Neural progenitor cell (in vitro differentiated cells): ENCODE data around the gene HOXC13. TPM values are rescaled to one million over a fixed set of nuclear protein-coding genes. Genes with fewer than 3 reads are reported as not detected.
A peak's percentile ranks its signal among the peaks of the same experiment; 100 is the strongest.

Source experiments
- DNase-seq: peaks from one replicate; pipeline ENCODE4 v3.0.0-alpha.2; 2016; ENCODE audit warnings: low spot score
- H2AFZ ChIP-seq: fragments of 200-600 bp; sonication (generic); replicated peaks from 2 replicates; pipeline ENCODE4 v1.6.1; 2016; ENCODE audit warnings: antibody characterized with exemption
- H3F3A ChIP-seq: fragments of 200-600 bp; sonication (generic); 2 replicates; pipeline ENCODE4 v1.6.1; 2016; ENCODE audit warnings: antibody characterized with exemption, low read depth
- H3K27ac ChIP-seq: fragments of 200-600 bp; sonication (generic); 2 replicates; pipeline ENCODE4 v1.5.1; 2016; ENCODE audit warnings: mild to moderate bottlenecking
- H3K27me3 ChIP-seq: fragments of 200-600 bp; sonication (generic); 2 replicates; pipeline ENCODE4 v1.6.1; 2016; ENCODE audit warnings: mild to moderate bottlenecking, moderate library complexity
- H3K36me3 ChIP-seq: fragments of 200-600 bp; sonication (generic); 2 replicates; pipeline ENCODE4 v1.5.1; 2016
- H3K4me1 ChIP-seq: fragments of 200-600 bp; sonication (generic); 2 replicates; pipeline ENCODE4 v1.6.1; 2016; ENCODE audit warnings: mixed run types
- H3K4me2 ChIP-seq: fragments of 200-600 bp; sonication (generic); 2 replicates; pipeline ENCODE4 v1.6.1; 2016
- H3K4me3 ChIP-seq: fragments of 200-600 bp; sonication (generic); 2 replicates; pipeline ENCODE4 v1.5.1; 2016
- H3K79me2 ChIP-seq: fragments of 200-600 bp; sonication (generic); 2 replicates; pipeline ENCODE4 v1.6.1; 2016; ENCODE audit warnings: low read depth
- H3K9ac ChIP-seq: fragments of 200-600 bp; sonication (generic); 2 replicates; pipeline ENCODE4 v1.6.1; 2016
- H3K9me3 ChIP-seq: fragments of 200-600 bp; sonication (generic); 2 replicates; pipeline ENCODE4 v1.5.1; 2016; ENCODE audit warnings: low read depth
- H4K20me1 ChIP-seq: fragments of 200-600 bp; sonication (generic); 2 replicates; pipeline ENCODE4 v1.6.1; 2016; ENCODE audit warnings: low read depth
- H3K27ac Mint-ChIP-seq: 3 replicates; pipeline ENCODE4 v1.8.0; 2021; ENCODE audit warnings: mixed read lengths
- H3K27me3 Mint-ChIP-seq: 2 replicates; pipeline ENCODE4 v1.8.0; 2022; ENCODE audit warnings: low read depth, mild to moderate bottlenecking, inconsistent platforms, moderate library complexity, mixed read lengths; ENCODE audit not compliant: insufficient read depth
- H3K36me3 Mint-ChIP-seq: 3 replicates; pipeline ENCODE4 v1.8.0; 2021; ENCODE audit warnings: mixed read lengths
- H3K4me1 Mint-ChIP-seq: 3 replicates; pipeline ENCODE4 v1.8.0; 2021; ENCODE audit warnings: mixed read lengths
- H3K4me3 Mint-ChIP-seq: 3 replicates; pipeline ENCODE4 v1.8.0; 2021; ENCODE audit warnings: mild to moderate bottlenecking, moderate library complexity, mixed read lengths
- H3K9me3 Mint-ChIP-seq: 3 replicates; pipeline ENCODE4 v1.8.0; 2020; ENCODE audit warnings: mixed read lengths
- CTCF ChIP-seq: fragments of 200-600 bp; sonication (generic); IDR thresholded peaks from 2 replicates; pipeline ENCODE4 v1.5.1; 2017; ENCODE audit warnings: antibody characterized with exemption, mild to moderate bottlenecking
- EZH2 ChIP-seq: fragments of 200-600 bp; sonication (generic); IDR thresholded peaks from 2 replicates; pipeline ENCODE4 v1.6.1; 2017; ENCODE audit warnings: antibody characterized with exemption, mild to moderate bottlenecking, moderate library complexity
- EZH2phosphoT487 ChIP-seq: fragments of 200-600 bp; sonication (generic); IDR thresholded peaks from 2 replicates; pipeline ENCODE4 v1.6.1; 2017; ENCODE audit warnings: antibody characterized with exemption
- total RNA-seq: library from RNA; depleted of rRNA; stranded (reverse); fragments of >200 nt; gene quantifications from 2 replicates; pipeline ENCODE4 v1.2.3, GENCODE V29; 2015; ENCODE audit warnings: low replicate concordance

The HOXC13 gene
- total RNA-seq, 1 donor from 2014 or later, result not detected

- Histone ChIP-seq H3K79me2 (no peaks in the 10 kb centered on the region), H3K4me1 (no peaks in the 10 kb centered on the region), H4K20me1 (peaks cover 75% of the 10 kb centered on the region), H3K4me3 (no peak overlapping the region), H3K36me3 (no peaks in the 10 kb centered on the region), H3K27ac (no peak overlapping the region), H3K27me3 (peaks cover 100% of the 10 kb centered on the region), H2AFZ (no peak overlapping the region), H3K9me3 (no peaks in the 10 kb centered on the region), H3F3A (no peaks in the 10 kb centered on the region), H3K9ac (no peak overlapping the region), H3K4me2 (no peak overlapping the region)
- H3K4me3 Mint-ChIP-seq, result no peak overlapping the region
- no peak for DNase-seq
- H3K4me1 Mint-ChIP-seq, result no peaks in the 10 kb centered on the region
- H3K9me3 Mint-ChIP-seq, result peaks cover 5% of the 10 kb centered on the region
- peaks cover 92% of the 10 kb centered on the region for H3K27me3 Mint-ChIP-seq
- TF ChIP-seq EZH2 (no peak), CTCF (no peak), EZH2phosphoT487 (no peak)
- no peak overlapping the region for H3K27ac Mint-ChIP-seq
- H3K36me3 Mint-ChIP-seq, result no peaks in the 10 kb centered on the region
Measured at GRCh38 chr12:53976172-53976822, 37.7 kb downstream of the HOXC13 start.

DNA sequence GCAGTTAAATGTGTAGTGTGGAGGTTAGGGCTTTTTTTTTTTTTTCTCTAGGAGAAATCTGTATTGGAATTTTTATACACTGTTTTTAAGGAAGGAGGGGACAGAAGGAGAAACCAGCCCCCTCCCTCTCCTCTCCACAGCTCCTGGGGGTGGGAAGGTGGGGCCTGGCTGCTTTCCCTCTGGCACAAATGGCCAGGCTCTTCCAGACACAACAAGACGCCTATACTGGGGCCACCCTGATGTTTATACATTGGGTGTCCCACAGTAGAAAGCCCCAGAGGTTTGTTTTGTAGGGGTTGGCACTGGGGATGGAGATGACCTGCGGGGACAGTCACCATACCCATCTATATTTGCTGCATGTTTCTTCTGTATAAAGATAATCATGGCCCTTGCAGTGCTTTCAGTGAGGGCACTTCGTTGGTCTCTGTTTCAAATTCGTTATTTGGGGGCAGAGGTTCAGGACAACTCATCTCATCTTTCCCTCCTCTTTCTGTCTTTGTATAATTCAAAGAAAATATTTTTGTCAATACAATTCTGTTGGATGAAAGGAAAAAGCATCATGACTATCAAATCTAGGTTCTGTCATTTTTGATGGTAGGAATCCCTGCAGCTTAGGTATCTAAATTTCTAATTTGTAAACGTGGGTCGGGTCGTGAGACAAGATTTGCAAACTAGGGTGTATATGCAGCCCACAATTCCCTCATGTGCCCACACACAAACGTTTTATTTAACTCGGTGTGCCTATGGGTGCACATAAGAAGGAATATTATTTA lies 38.4 kb downstream of the HOXC13 start:
- Histone ChIP-seq H3F3A (no peaks in the 10 kb centered on the region), H4K20me1 (peaks cover 75% of the 10 kb centered on the region), H3K36me3 (no peaks in the 10 kb centered on the region), H3K9me3 (no peaks in the 10 kb centered on the region), H2AFZ (no peak overlapping the region), H3K27ac (no peak overlapping the region), H3K4me2 (no peak overlapping the region), H3K27me3 (peaks cover 100% of the 10 kb centered on the region), H3K9ac (no peak overlapping the region), H3K79me2 (no peaks in the 10 kb centered on the region), H3K4me1 (no peaks in the 10 kb centered on the region), H3K4me3 (no peak overlapping the region)
- DNase-seq, result no peak
- Mint-ChIP-seq H3K27me3 (peaks cover 92% of the 10 kb centered on the region), H3K9me3 (peaks cover 5% of the 10 kb centered on the region), H3K4me3 (no peak overlapping the region), H3K4me1 (no peaks in the 10 kb centered on the region), H3K36me3 (no peaks in the 10 kb centered on the region), H3K27ac (no peak overlapping the region)
- peak; percentile 58 for TF ChIP-seq EZH2
- no peak for TF ChIP-seq CTCF
- peak; percentile 52 for TF ChIP-seq EZH2phosphoT487

DNA sequence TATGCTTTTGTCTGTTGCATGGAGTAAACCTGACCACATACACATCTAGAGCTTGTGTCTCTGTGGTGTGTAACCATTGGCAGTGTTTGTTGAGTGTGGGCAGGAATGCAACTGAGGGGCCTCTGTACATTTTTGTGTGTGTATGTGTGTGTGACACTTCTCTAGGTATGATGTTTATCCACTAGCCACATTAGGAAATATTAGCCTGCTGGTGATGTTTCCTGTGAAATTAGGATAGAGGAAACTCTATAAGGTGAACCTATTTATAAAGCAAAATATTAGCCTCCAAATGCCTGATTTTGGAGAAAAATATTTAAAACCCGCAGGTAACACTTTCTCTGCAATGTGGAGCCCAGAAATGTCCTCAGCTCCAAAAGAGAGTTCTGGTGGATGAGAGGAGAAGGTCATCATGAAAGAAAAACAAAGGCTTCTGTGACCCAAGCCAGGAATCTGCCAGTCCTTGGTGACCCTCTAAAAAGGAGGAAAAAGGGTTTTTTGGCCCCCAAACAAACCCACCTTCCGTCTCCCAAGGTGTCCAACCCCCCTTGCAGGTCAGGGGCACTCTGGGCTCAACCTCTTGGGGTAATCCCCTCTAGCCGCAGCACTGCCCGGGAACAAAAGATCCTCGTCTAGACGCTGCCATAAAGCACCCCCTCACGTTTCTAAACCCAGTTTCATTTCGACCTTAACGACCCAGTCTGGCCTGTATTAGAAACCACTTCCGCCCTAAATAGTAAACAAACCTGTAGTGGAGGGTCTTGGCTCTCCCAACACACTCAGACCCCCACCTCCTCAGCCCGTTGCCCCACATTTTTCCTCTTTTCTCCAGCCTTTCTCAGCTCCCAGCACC lies 39.2 kb downstream of the HOXC13 start:
- no peak overlapping the region for H3K27ac Mint-ChIP-seq
- Histone ChIP-seq H3F3A (no peaks in the 10 kb centered on the region), H3K27me3 (peaks cover 100% of the 10 kb centered on the region), H3K79me2 (no peaks in the 10 kb centered on the region), H3K4me2 (no peak overlapping the region), H3K27ac (no peak overlapping the region), H3K9me3 (no peaks in the 10 kb centered on the region), H2AFZ (no peak overlapping the region), H3K36me3 (no peaks in the 10 kb centered on the region), H3K4me1 (no peaks in the 10 kb centered on the region), H3K9ac (no peak overlapping the region), H3K4me3 (no peak overlapping the region), H4K20me1 (peaks cover 75% of the 10 kb centered on the region)
- no peak overlapping the region for H3K4me3 Mint-ChIP-seq
- no peak for DNase-seq
- no peaks in the 10 kb centered on the region for H3K4me1 Mint-ChIP-seq
- peaks cover 5% of the 10 kb centered on the region for H3K9me3 Mint-ChIP-seq
- H3K36me3 Mint-ChIP-seq, result no peaks in the 10 kb centered on the region
- H3K27me3 Mint-ChIP-seq, result peaks cover 92% of the 10 kb centered on the region
- TF ChIP-seq EZH2phosphoT487, result no peak
- peak; percentile 18 for TF ChIP-seq EZH2
- no peak for TF ChIP-seq CTCF
